A549 (cell line): ENCODE data around the gene USP44. TPM values are rescaled to one million over a fixed set of nuclear protein-coding genes. Genes with fewer than 3 reads are reported as not detected.

Experiments
- ATAC-seq, 2 experiments: fragments of 200-7000 bp in 1 of 2; fragments of >200 bp in 1 of 2; cut with Nextera tagmentation in 1 of 2; cut with Tn5 transposase in 1 of 2; 3 replicates each; pipeline versions ENCODE4 v1.8.0 to v1.9.1; 2018 to 2020; ENCODE audit warnings: mild to moderate bottlenecking in 1 of 2, moderate library complexity in 1 of 2
- CTCF ChIA-PET: fragments of 300-600 bp; sonication (Branson Sonifier 250); formaldehyde crosslinking; extraction: SDS; loops from one replicate; lab custom pipeline; 2021; ENCODE audit warnings: antibody characterized with exemption, inconsistent platforms; lab: Yijun Ruan, JAX
- POLR2A ChIA-PET: fragments of 350-600 bp; formaldehyde crosslinking; extraction: SDS; loops from one replicate; lab custom pipeline; 2021; ENCODE audit warnings: antibody characterized with exemption, inconsistent platforms; lab: Yijun Ruan, JAX
- DNase-seq, 2 experiments: peaks; one replicate each; pipeline versions ENCODE4 v3.0.0 to v3.0.0-alpha.2; 2011 to 2016; ENCODE audit warnings: low read depth in 1 of 2, low spot score in 1 of 2
- FAIRE-seq: peaks from 2 replicates; lab custom pipeline; 2011; peaks lifted over from hg19 to GRCh38; lab: Jason Lieb, UNC
- H3K27ac ChIP-seq, 2 experiments: fragments of >200 bp; sonication (Bioruptor Twin); formaldehyde crosslinking; 3 replicates each; pipeline ENCODE4 v1.5.1; 2016 to 2017
- H3K4me1 ChIP-seq: fragments of >200 bp; sonication (Bioruptor Twin); formaldehyde crosslinking; 3 replicates; pipeline ENCODE4 v1.6.1; 2016
- H3K4me2 ChIP-seq: fragments of >200 bp; sonication (Bioruptor Twin); formaldehyde crosslinking; 3 replicates; pipeline ENCODE4 v1.6.1; 2016
- H3K4me3 ChIP-seq: fragments of >200 bp; sonication (Bioruptor Twin); formaldehyde crosslinking; 3 replicates; pipeline ENCODE4 v1.5.1; 2016
- H3K9me3 ChIP-seq: fragments of >200 bp; sonication (Bioruptor Twin); formaldehyde crosslinking; 3 replicates; pipeline ENCODE4 v1.6.1; 2016
- BHLHE40 ChIP-seq: IDR thresholded peaks from 2 replicates; pipeline ENCODE4 v1.6.1; 2012; ENCODE audit warnings: low read depth, low read length, inconsistent platforms
- CBX8 ChIP-seq: fragments of 200-600 bp; sonication (generic); IDR thresholded peaks from 2 replicates; pipeline ENCODE4 v1.6.1; 2016
- CEBPB ChIP-seq, 2 experiments: fragments of >200 bp in 1 of 2; sonication (Bioruptor Twin) in 1 of 2; formaldehyde crosslinking in 1 of 2; IDR thresholded peaks; 2 replicates each; pipeline ENCODE4 v1.6.1; 2012 to 2016
- CTCF ChIP-seq: fragments of >200 bp; sonication (Bioruptor Twin); formaldehyde crosslinking; IDR thresholded peaks from 3 replicates; pipeline ENCODE4 v1.5.1; 2016
- EHF ChIP-seq: fragments of 250-450 bp; sonication (Bioruptor Pico); IDR thresholded peaks from 2 replicates; pipeline ENCODE4 v1.5.0; 2020; ENCODE audit warnings: mild to moderate bottlenecking
- EHMT2 ChIP-seq: fragments of 200-600 bp; sonication (generic); IDR thresholded peaks from 2 replicates; pipeline ENCODE4 v1.6.1; 2016; ENCODE audit warnings: antibody characterized with exemption, low read depth, mild to moderate bottlenecking, moderate library complexity
- EP300 ChIP-seq, 2 experiments: fragments of >200 bp; sonication (Bioruptor Twin); formaldehyde crosslinking; IDR thresholded peaks; 2 replicates in 1 of 2; 3 replicates in 1 of 2; pipeline ENCODE4 v1.6.1; 2016 to 2017
- FOSL2 ChIP-seq, 2 experiments: fragments of 450-650 bp in 1 of 2; fragments of >200 bp in 1 of 2; sonication (Bioruptor Twin) in 1 of 2; formaldehyde crosslinking; IDR thresholded peaks; 2 replicates each; pipeline versions ENCODE4 v1.5.0 to v1.6.1; 2016 to 2020; ENCODE audit warnings: mild to moderate bottlenecking in 1 of 2, moderate library complexity in 1 of 2
- FOXS1 ChIP-seq: fragments of 250-450 bp; sonication (Bioruptor Pico); IDR thresholded peaks from 2 replicates; pipeline ENCODE4 v1.5.0; 2020; ENCODE audit warnings: mild to moderate bottlenecking, moderate library complexity
- HEYL ChIP-seq: fragments of 250-450 bp; sonication (Bioruptor Pico); IDR thresholded peaks from 2 replicates; pipeline ENCODE4 v1.8.0; 2021; ENCODE audit warnings: mild to moderate bottlenecking, moderate library complexity
- KDM1A ChIP-seq: fragments of 200-600 bp; sonication (generic); IDR thresholded peaks from 2 replicates; pipeline ENCODE4 v1.6.1; 2016; ENCODE audit warnings: low read depth, mild to moderate bottlenecking
- MAZ ChIP-seq: fragments of 150-350 bp; IDR thresholded peaks from 2 replicates; pipeline ENCODE4 v1.6.1; 2014; ENCODE audit warnings: antibody characterized with exemption, low read depth, low read length, borderline replicate concordance
- MYC ChIP-seq: IDR thresholded peaks from 2 replicates; pipeline ENCODE4 v1.6.1; 2012; ENCODE audit warnings: mild to moderate bottlenecking, inconsistent platforms, low read length, improper control_type of control experiment, borderline replicate concordance
- NFE2L2 ChIP-seq: fragments of 150-350 bp; conservative IDR thresholded peaks from 2 replicates; pipeline ENCODE4 v1.6.1; 2014; ENCODE audit warnings: low read length
- NPAS2 ChIP-seq: fragments of 250-450 bp; sonication (Bioruptor Pico); IDR thresholded peaks from 2 replicates; pipeline ENCODE4 v1.8.0; 2022; ENCODE audit warnings: mild to moderate bottlenecking, moderate library complexity, borderline replicate concordance
- POLR2AphosphoS2 ChIP-seq: conservative IDR thresholded peaks from 2 replicates; pipeline ENCODE4 v1.6.1; 2012; ENCODE audit warnings: low read length, improper control_type of control experiment, inconsistent platforms
- RCOR1 ChIP-seq: fragments of 150-350 bp; IDR thresholded peaks from 2 replicates; pipeline ENCODE4 v1.6.1; 2014; ENCODE audit warnings: antibody characterized with exemption, low read length, low read depth
- SMC3 ChIP-seq: fragments of >200 bp; sonication (Bioruptor Twin); formaldehyde crosslinking; IDR thresholded peaks from 3 replicates; pipeline ENCODE4 v1.6.1; 2018; ENCODE audit warnings: inconsistent platforms
- SREBF2 ChIP-seq: fragments of 450-650 bp; IDR thresholded peaks from 2 replicates; pipeline ENCODE4 v1.6.1; 2014; ENCODE audit warnings: mild to moderate bottlenecking, moderate library complexity
- ZFP36 ChIP-seq: fragments of 450-650 bp; IDR thresholded peaks from 2 replicates; pipeline ENCODE4 v1.6.1; 2014; ENCODE audit warnings: borderline replicate concordance; ENCODE audit not compliant: partially characterized antibody
- WGBS: methylation state at CpG from one replicate; pipeline ENCODE4 v1.1.6; 2017; ENCODE audit errors: missing lambda C conversion rate; 5-methylcytosine and 5-hydroxymethylcytosine counted together
- polyA plus RNA-seq, 4 experiments: library from polyadenylated mRNA; depleted of rRNA in 3 of 4; stranded (reverse); fragments of >200 nt; fragmentation: RNase III in 1 of 4; extraction: RNeasy Plus Mini Kit Qiagen cat#74134 plus additional on column Dnase treatment in 1 of 4; gene quantifications; 2 replicates in 3 of 4; 3 replicates in 1 of 4; pipeline ENCODE4 v1.2.3, GENCODE V29; 2011 to 2017
- TF ChIP-seq, protein P1 (sequence below): IDR thresholded peaks from 2 replicates; pipeline ENCODE4 v1.6.1; 2012; ENCODE audit warnings: low read depth, borderline replicate concordance
- TF ChIP-seq, protein P2 (sequence below): fragments of 250-450 bp; sonication (Bioruptor Pico); IDR thresholded peaks from 2 replicates; pipeline ENCODE4 v1.5.0; 2021; ENCODE audit warnings: mild to moderate bottlenecking, moderate library complexity, borderline replicate concordance
- TF ChIP-seq, protein P3 (sequence below): fragments of 250-450 bp; sonication (Bioruptor Pico); IDR thresholded peaks from 2 replicates; pipeline ENCODE4 v1.5.0; 2020; ENCODE audit warnings: low read depth, mild to moderate bottlenecking, moderate library complexity

Gene USP44
- polyA plus RNA-seq, 2 of the 4 experiments (the other 2 are of a cell fraction), result 0.59 to 3.1 TPM

GRCh38 chr12:95517246-95517645 is 34.0 kb downstream of the USP44 start:
- H3K4me1 ChIP-seq, result no peaks in the 10 kb centered on the region
- FAIRE-seq, result no peak
- no peak overlapping the region for H3K4me2 ChIP-seq
- ChIA-PET CTCF (interaction anchor here (1.7 kb wide), 1 partner anchor 18 kb away, joined by 11 read pairs; no protein-coding TSS in a partner anchor), POLR2A (interaction anchor here (0.9 kb wide), 1 partner anchor 43 kb away, joined by 3 read pairs; the partner anchor contains the start of gene METAP2)
- TF ChIP-seq RCOR1, result no peak
- no peak for TF ChIP-seq CEBPB (IDR thresholded peaks at IDR 0.05)
- no peak for TF ChIP-seq NFE2L2
- TF ChIP-seq SMC3, result no peak
- TF ChIP-seq MYC, result no peak
- TF ChIP-seq, protein P1, sequence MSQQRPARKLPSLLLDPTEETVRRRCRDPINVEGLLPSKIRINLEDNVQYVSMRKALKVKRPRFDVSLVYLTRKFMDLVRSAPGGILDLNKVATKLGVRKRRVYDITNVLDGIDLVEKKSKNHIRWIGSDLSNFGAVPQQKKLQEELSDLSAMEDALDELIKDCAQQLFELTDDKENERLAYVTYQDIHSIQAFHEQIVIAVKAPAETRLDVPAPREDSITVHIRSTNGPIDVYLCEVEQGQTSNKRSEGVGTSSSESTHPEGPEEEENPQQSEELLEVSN, result no peak
- TF ChIP-seq FOXS1 (CRISPR knock-in tag), result no peak
- no peak for TF ChIP-seq ZFP36
- no peak for TF ChIP-seq EHF (CRISPR knock-in tag)
- no peak for TF ChIP-seq POLR2AphosphoS2
- no peak for TF ChIP-seq BHLHE40
- TF ChIP-seq SREBF2, result no peak
- no peak for TF ChIP-seq CTCF
- H3K27ac ChIP-seq, result no peak overlapping the region
- H3K4me3 ChIP-seq, result no peak overlapping the region
- no peaks in the 10 kb centered on the region for H3K9me3 ChIP-seq
- DNase-seq, result no peak
- ATAC-seq, result no peak

DNA sequence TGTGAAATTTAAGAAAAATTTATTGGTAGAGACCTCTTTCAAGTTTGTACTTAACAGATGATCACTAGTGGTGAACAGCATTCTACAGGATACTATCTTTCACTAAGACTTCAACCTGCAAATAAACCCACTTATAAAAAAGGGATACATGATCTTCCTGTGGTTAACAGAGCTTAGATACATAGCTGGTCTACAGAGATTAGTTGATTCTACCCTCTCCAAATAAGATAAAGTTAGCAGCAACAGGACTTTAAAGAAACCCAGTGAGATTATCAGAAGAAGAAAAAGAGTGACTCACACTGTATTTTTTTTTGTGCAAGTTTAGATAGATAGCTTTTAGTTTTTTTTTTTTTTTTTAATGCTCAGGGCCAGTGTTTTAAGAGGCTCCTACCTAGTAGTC is 34.5 kb downstream of the USP44 start:
- Histone ChIP-seq H3K9me3 (no peaks in the 10 kb centered on the region), H3K4me1 (no peaks in the 10 kb centered on the region), H3K4me2 (no peak overlapping the region), H3K27ac (no peak overlapping the region), H3K4me3 (no peak overlapping the region)
- FAIRE-seq, result no peak
- TF ChIP-seq FOSL2 (IDR thresholded peaks at IDR 0.05) (no peak), FOSL2 (CRISPR knock-in tag; IDR thresholded peaks at IDR 0.05) (no peak), EHMT2 (no peak)
- CTCF ChIA-PET, result interaction anchor here (1.7 kb wide), 1 partner anchor 18 kb away, joined by 11 read pairs; no protein-coding TSS in a partner anchor
- ATAC-seq, result no peak
- POLR2A ChIA-PET, result interaction anchor here (0.6 to 0.9 kb wide), 2 partner anchors 43 to 138 kb away, joined by 3 to 4 read pairs; partner anchors contain the start of gene METAP2
- no peak for DNase-seq

DNA sequence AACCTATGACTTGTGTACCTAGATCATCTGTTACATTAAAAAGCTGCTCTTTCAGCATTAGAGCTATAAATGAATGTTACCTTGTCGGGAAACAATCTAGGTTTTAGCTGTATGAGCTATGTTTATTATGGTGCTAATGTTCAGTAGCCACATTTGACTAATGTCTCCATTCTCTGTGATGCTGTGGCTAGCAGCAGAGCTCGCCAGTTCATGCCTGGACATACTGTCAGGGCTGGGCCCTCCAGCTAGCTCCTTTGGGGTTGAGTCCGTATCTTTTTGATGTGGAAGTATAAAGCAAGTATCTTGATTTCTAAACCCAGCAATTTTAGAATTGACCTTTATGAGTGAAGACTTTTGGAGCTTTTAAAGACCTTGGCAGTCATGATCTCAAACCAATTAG is 36.1 kb downstream of the USP44 start:
- H3K9me3 ChIP-seq, result no peaks in the 10 kb centered on the region
- ChIA-PET POLR2A (no interaction called here), CTCF (interaction anchor here (0.7 kb wide), 1 partner anchor 19 kb away, joined by 3 read pairs; no protein-coding TSS in a partner anchor)
- ATAC-seq, result no peak
- no peak overlapping the region for H3K4me3 ChIP-seq
- 32% methylated on average over 3 of the region's 3 CpGs for WGBS
- no peaks in the 10 kb centered on the region for H3K4me1 ChIP-seq
- FAIRE-seq, result no peak
- DNase-seq, result no peak
- no peak overlapping the region for H3K4me2 ChIP-seq
- TF ChIP-seq KDM1A (no peak), NPAS2 (CRISPR knock-in tag) (no peak), FOXS1 (CRISPR knock-in tag) (no peak), CBX8 (no peak), MAZ (no peak), HEYL (no peak), EP300 (IDR thresholded peaks at IDR 0.05) (no peak), ZFP36 (no peak)
- TF ChIP-seq, protein P2, sequence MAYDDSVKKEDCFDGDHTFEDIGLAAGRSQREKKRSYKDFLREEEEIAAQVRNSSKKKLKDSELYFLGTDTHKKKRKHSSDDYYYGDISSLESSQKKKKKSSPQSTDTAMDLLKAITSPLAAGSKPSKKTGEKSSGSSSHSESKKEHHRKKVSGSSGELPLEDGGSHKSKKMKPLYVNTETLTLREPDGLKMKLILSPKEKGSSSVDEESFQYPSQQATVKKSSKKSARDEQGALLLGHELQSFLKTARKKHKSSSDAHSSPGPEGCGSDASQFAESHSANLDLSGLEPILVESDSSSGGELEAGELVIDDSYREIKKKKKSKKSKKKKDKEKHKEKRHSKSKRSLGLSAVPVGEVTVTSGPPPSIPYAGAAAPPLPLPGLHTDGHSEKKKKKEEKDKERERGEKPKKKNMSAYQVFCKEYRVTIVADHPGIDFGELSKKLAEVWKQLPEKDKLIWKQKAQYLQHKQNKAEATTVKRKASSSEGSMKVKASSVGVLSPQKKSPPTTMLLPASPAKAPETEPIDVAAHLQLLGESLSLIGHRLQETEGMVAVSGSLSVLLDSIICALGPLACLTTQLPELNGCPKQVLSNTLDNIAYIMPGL (CRISPR knock-in tag), result no peak
- TF ChIP-seq, protein P3, sequence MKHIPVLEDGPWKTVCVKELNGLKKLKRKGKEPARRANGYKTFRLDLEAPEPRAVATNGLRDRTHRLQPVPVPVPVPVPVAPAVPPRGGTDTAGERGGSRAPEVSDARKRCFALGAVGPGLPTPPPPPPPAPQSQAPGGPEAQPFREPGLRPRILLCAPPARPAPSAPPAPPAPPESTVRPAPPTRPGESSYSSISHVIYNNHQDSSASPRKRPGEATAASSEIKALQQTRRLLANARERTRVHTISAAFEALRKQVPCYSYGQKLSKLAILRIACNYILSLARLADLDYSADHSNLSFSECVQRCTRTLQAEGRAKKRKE (CRISPR knock-in tag), result no peak
- H3K27ac ChIP-seq, result no peak overlapping the region
